IPS-20b (cell line): Measurements from ENCODE around the gene CREB3L2.

Source experiments
- H3K27ac ChIP-seq: one replicate; pipeline ENCODE4 v1.5.1; 2013; ENCODE audit warnings: low read length
- H3K27me3 ChIP-seq: 2 replicates; pipeline ENCODE4 v1.6.1; 2013; ENCODE audit warnings: mild to moderate bottlenecking, low read length, inconsistent platforms; ENCODE audit not compliant: insufficient read depth
- H3K36me3 ChIP-seq: 2 replicates; pipeline ENCODE4 v1.6.1; 2013; ENCODE audit warnings: low read depth, mild to moderate bottlenecking, inconsistent platforms, low read length, moderate library complexity; ENCODE audit not compliant: insufficient read depth
- H3K4me1 ChIP-seq: 2 replicates; pipeline ENCODE4 v1.6.1; 2013; ENCODE audit warnings: mild to moderate bottlenecking, control low read depth, inconsistent platforms, low read length, moderate library complexity; ENCODE audit not compliant: insufficient read depth
- H3K4me3 ChIP-seq: 2 replicates; pipeline ENCODE4 v1.5.1; 2013; ENCODE audit warnings: mild to moderate bottlenecking, low read length, inconsistent platforms
- H3K9ac ChIP-seq: 2 replicates; pipeline ENCODE4 v1.6.1; 2013; ENCODE audit warnings: low read depth, mild to moderate bottlenecking, inconsistent platforms, low read length, moderate library complexity
- H3K9me3 ChIP-seq: 2 replicates; pipeline ENCODE4 v1.6.1; 2013; ENCODE audit warnings: mild to moderate bottlenecking, low read depth, low read length, inconsistent platforms; ENCODE audit not compliant: insufficient read depth

The CREB3L2 gene

GRCh38 chr7:137957887-137958286 lies 44.0 kb downstream of the CREB3L2 start:
- Histone ChIP-seq H3K4me3 (no peak overlapping the region), H3K9ac (no peak overlapping the region), H3K27me3 (no peaks in the 10 kb centered on the region), H3K4me1 (peaks cover 42% of the 10 kb centered on the region), H3K27ac (no peak overlapping the region), H3K9me3 (no peaks in the 10 kb centered on the region), H3K36me3 (peaks cover 13% of the 10 kb centered on the region; the same call in 1 of the 2 replicates)

GRCh38 chr7:137956591-137956990 lies 45.3 kb downstream of the CREB3L2 start:
- Histone ChIP-seq H3K27ac (no peak overlapping the region), H3K27me3 (no peaks in the 10 kb centered on the region), H3K9ac (no peak overlapping the region), H3K4me1 (peaks cover 45% of the 10 kb centered on the region), H3K36me3 (peaks cover 13% of the 10 kb centered on the region; the same call in 1 of the 2 replicates), H3K4me3 (no peak overlapping the region), H3K9me3 (no peaks in the 10 kb centered on the region)

GRCh38 chr7:137956183-137956582 lies 45.7 kb downstream of the CREB3L2 start:
- peaks cover 13% of the 10 kb centered on the region; the same call in 1 of the 2 replicates for H3K36me3 ChIP-seq
- no peaks in the 10 kb centered on the region for H3K27me3 ChIP-seq
- H3K9me3 ChIP-seq = no peaks in the 10 kb centered on the region
- H3K4me3 ChIP-seq = no peak overlapping the region
- peaks cover 45% of the 10 kb centered on the region for H3K4me1 ChIP-seq
- no peak overlapping the region for H3K9ac ChIP-seq
- no peak overlapping the region for H3K27ac ChIP-seq

GRCh38 chr7:137954614-137955013 lies 47.3 kb downstream of the CREB3L2 start:
- peaks cover 45% of the 10 kb centered on the region for H3K4me1 ChIP-seq

GRCh38 chr7:137953665-137954470 lies 48.0 kb downstream of the CREB3L2 start:
- peaks cover 12% of the 10 kb centered on the region; the same call in 1 of the 2 replicates for H3K36me3 ChIP-seq
- peaks cover 43% of the 10 kb centered on the region for H3K4me1 ChIP-seq
- H3K9me3 ChIP-seq = no peaks in the 10 kb centered on the region
- no peaks in the 10 kb centered on the region for H3K27me3 ChIP-seq
- H3K9ac ChIP-seq = peak overlapping the region; percentile 41; the same call in 1 of the 2 replicates
- H3K4me3 ChIP-seq = peak overlapping the region; percentile 48
- peak overlapping the region; percentile 23 for H3K27ac ChIP-seq

More at GRCh38 chr7:137954614-137955013, 47.3 kb downstream of the CREB3L2 start:
- Histone ChIP-seq H3K9me3 (no peaks in the 10 kb centered on the region), H3K36me3 (peaks cover 13% of the 10 kb centered on the region; the same call in 1 of the 2 replicates), H3K9ac (peak overlapping the region; percentile 36; the same call in 1 of the 2 replicates), H3K4me3 (no peak overlapping the region), H3K27me3 (no peaks in the 10 kb centered on the region), H3K27ac (no peak overlapping the region)

- peak overlapping the region; percentile 48 for H3K4me3 ChIP-seq
- no peaks in the 10 kb centered on the region for H3K9me3 ChIP-seq
- H3K27me3 ChIP-seq = no peaks in the 10 kb centered on the region
- peak overlapping the region; percentile 41; the same call in 1 of the 2 replicates for H3K9ac ChIP-seq
- peaks cover 42% of the 10 kb centered on the region for H3K4me1 ChIP-seq
- H3K27ac ChIP-seq = peak overlapping the region; percentile 23
- peaks cover 5% of the 10 kb centered on the region; the same call in 1 of the 2 replicates for H3K36me3 ChIP-seq
These were observed 48.7 kb downstream of the CREB3L2 start for GRCh38 chr7:137953043-137953664.

- Histone ChIP-seq H3K9me3 (no peaks in the 10 kb centered on the region), H3K27ac (no peak overlapping the region), H3K27me3 (no peaks in the 10 kb centered on the region), H3K4me3 (no peak overlapping the region), H3K9ac (no peak overlapping the region), H3K36me3 (no peaks in the 10 kb centered on the region), H3K4me1 (peaks cover 36% of the 10 kb centered on the region)
These were observed 49.5 kb downstream of the CREB3L2 start for GRCh38 chr7:137952426-137952805.

- no peak overlapping the region for H3K9ac ChIP-seq
- H3K4me3 ChIP-seq = no peak overlapping the region
- no peaks in the 10 kb centered on the region for H3K9me3 ChIP-seq
- no peaks in the 10 kb centered on the region for H3K27me3 ChIP-seq
- H3K36me3 ChIP-seq = no peaks in the 10 kb centered on the region
- peaks cover 30% of the 10 kb centered on the region for H3K4me1 ChIP-seq
- no peak overlapping the region for H3K27ac ChIP-seq
These were observed 50.0 kb downstream of the CREB3L2 start for GRCh38 chr7:137951700-137952425.

- no peaks in the 10 kb centered on the region for H3K27me3 ChIP-seq
- H3K4me1 ChIP-seq = peaks cover 30% of the 10 kb centered on the region
- H3K27ac ChIP-seq = no peak overlapping the region
- H3K36me3 ChIP-seq = no peaks in the 10 kb centered on the region
- no peaks in the 10 kb centered on the region for H3K9me3 ChIP-seq
- H3K4me3 ChIP-seq = no peak overlapping the region
- no peak overlapping the region for H3K9ac ChIP-seq
These were observed 50.9 kb downstream of the CREB3L2 start for GRCh38 chr7:137950967-137951366.

GRCh38 chr7:137950263-137950621 lies 51.6 kb downstream of the CREB3L2 start:
- Histone ChIP-seq H3K9ac (no peak overlapping the region), H3K36me3 (no peaks in the 10 kb centered on the region), H3K27ac (no peak overlapping the region), H3K4me1 (peaks cover 24% of the 10 kb centered on the region), H3K9me3 (no peaks in the 10 kb centered on the region), H3K27me3 (no peaks in the 10 kb centered on the region), H3K4me3 (no peak overlapping the region)

- H3K9me3 ChIP-seq = no peaks in the 10 kb centered on the region
- no peak overlapping the region for H3K9ac ChIP-seq
- H3K27me3 ChIP-seq = no peaks in the 10 kb centered on the region
These were observed 52.2 kb downstream of the CREB3L2 start for GRCh38 chr7:137949416-137950262.

More at GRCh38 chr7:137949416-137950262, 52.2 kb downstream of the CREB3L2 start:
- H3K4me3 ChIP-seq = no peak overlapping the region
- no peaks in the 10 kb centered on the region for H3K36me3 ChIP-seq
- peaks cover 20% of the 10 kb centered on the region for H3K4me1 ChIP-seq
- H3K27ac ChIP-seq = no peak overlapping the region
